Mucosa of descending colon (tissue), 3 donors: ENCODE data around the gene DNAH8. TPM values are rescaled to one million over a fixed set of nuclear protein-coding genes. Genes with fewer than 3 reads are reported as not detected.
A peak's percentile ranks its signal among the peaks of the same experiment; 100 is the strongest.

Experiments used
- ATAC-seq: fragments of 200-7000 bp; cut with Tn5 transposase; one replicate; pipeline ENCODE4 v1.9.1; 2020; ENCODE audit warnings: mild to moderate bottlenecking, moderate library complexity
- DNase-seq, 3 donors: peaks; one replicate each; pipeline ENCODE4 v3.0.0-alpha.2; 2020
- H3K36me3 ChIP-seq: fragments of 200-600 bp; one replicate; pipeline ENCODE4 v1.8.0; 2021; ENCODE audit warnings: low read depth, mild to moderate bottlenecking
- H3K4me1 ChIP-seq: fragments of 200-600 bp; one replicate; pipeline ENCODE4 v1.8.0; 2021; ENCODE audit warnings: low read depth, mild to moderate bottlenecking
- H3K4me3 ChIP-seq: fragments of 200-600 bp; one replicate; pipeline ENCODE4 v1.8.0; 2021; ENCODE audit warnings: mild to moderate bottlenecking
- H3K9me3 ChIP-seq: fragments of 200-600 bp; one replicate; pipeline ENCODE4 v1.8.0; 2021; ENCODE audit warnings: mild to moderate bottlenecking
- CTCF ChIP-seq: fragments of 200-600 bp; IDR thresholded peaks from one replicate; pipeline ENCODE4 v1.8.0; 2022; ENCODE audit warnings: antibody characterized with exemption, mild to moderate bottlenecking
- intact Hi-C, 2 donors: fragments of 100-400 bp; cut with DNase I in 1 of 2; cut with micrococcal nuclease in 1 of 2; formaldehyde crosslinking; loops; one replicate each; pipeline versions ENCODE4 v1.11.0 to v1.11.1; 2022; cut with DNase I, micrococcal nuclease
- total RNA-seq, 3 donors: library from RNA; stranded (reverse); fragmentation: NEBNext Ultra II Directional in 2 of 3; extraction: Animal tissue kit (Norgen Biotek cat#: 25700) in 2 of 3; gene quantifications; one replicate each; pipeline versions ENCODE4 v1.2.1 to v1.2.4, GENCODE V29; 2021 to 2023
- donor health status: DM: no; HTN: no; CAD: no; lungs with moderate emphysema.
- donor health status: DM: no; HTN: no; CAD: no.
- donor health status: DM: no; HTN: yes; CAD: no.

The DNAH8 gene
- total RNA-seq, 3 donors from 2014 or later, result 0.03 TPM; not detected in 1

- TF ChIP-seq CTCF, result no peak
- no peaks in the 10 kb centered on the region for H3K9me3 ChIP-seq
- no peaks in the 10 kb centered on the region for H3K4me1 ChIP-seq
- intact Hi-C loops, result no loop called here
- ATAC-seq, result no peak
- no peak overlapping the region for H3K4me3 ChIP-seq
- H3K36me3 ChIP-seq, result no peaks in the 10 kb centered on the region
- DNase-seq, result no peak
Observed at GRCh38 chr6:39041072-39041471, 326.0 kb downstream of the DNAH8 start.

GRCh38 chr6:39043776-39044175 is 328.7 kb downstream of the DNAH8 start:
- no peak for TF ChIP-seq CTCF
- no peak for ATAC-seq
- Histone ChIP-seq H3K9me3 (no peaks in the 10 kb centered on the region), H3K36me3 (no peaks in the 10 kb centered on the region), H3K4me1 (no peaks in the 10 kb centered on the region), H3K4me3 (no peak overlapping the region)
- DNase-seq, result no peak
- intact Hi-C loops, result no loop called here

GRCh38 chr6:39044181-39044580 is 329.1 kb downstream of the DNAH8 start:
- no peak for TF ChIP-seq CTCF
- intact Hi-C loops, result no loop called here
- ATAC-seq (no peak), DNase-seq (no peak)
- no peaks in the 10 kb centered on the region for H3K4me1 ChIP-seq
- H3K9me3 ChIP-seq, result no peaks in the 10 kb centered on the region
- H3K4me3 ChIP-seq, result no peak overlapping the region
- no peaks in the 10 kb centered on the region for H3K36me3 ChIP-seq

GRCh38 chr6:39047434-39048327 is 332.6 kb downstream of the DNAH8 start:
- H3K36me3 ChIP-seq, result no peaks in the 10 kb centered on the region
- TF ChIP-seq CTCF, result no peak
- DNase-seq, result no peak

GRCh38 chr6:39048481-39049399 is 333.6 kb downstream of the DNAH8 start, which contains the start of gene GLP1R:
TSS of gene GLP1R (plus strand) at chr6:39048781. CDS start at chr6:39048841, 60 bp downstream.
- intact Hi-C loops, result no loop called here
- DNase-seq, result no peak

More at GRCh38 chr6:39047434-39048327, 332.6 kb downstream of the DNAH8 start:
- H3K4me3 ChIP-seq, result no peak overlapping the region
- no peaks in the 10 kb centered on the region for H3K4me1 ChIP-seq
- no peak for ATAC-seq
- H3K9me3 ChIP-seq, result no peaks in the 10 kb centered on the region
- intact Hi-C loops, result no loop called here

More at GRCh38 chr6:39048481-39049399, 333.6 kb downstream of the DNAH8 start, which contains the start of gene GLP1R:
- no peak within 1 kb of the TSS for H3K4me3 ChIP-seq
- peak; percentile 26 for ATAC-seq
- no peak for TF ChIP-seq CTCF
- no peaks in the 10 kb centered on the region for H3K36me3 ChIP-seq
- H3K9me3 ChIP-seq, result no peaks in the 10 kb centered on the region
- H3K4me1 ChIP-seq, result peaks cover 2% of the 10 kb centered on the region
